DMS 273 (cell line): ENCODE measurements around the gene ALG1.
"Not testable (repeated sequence)": the region's sequence is repeated elsewhere in the genome, so short reads cannot be mapped to it uniquely, and the experiment has no call there.

Source experiments
- DNase-seq: peaks from one replicate; lab custom pipeline; 2025; ENCODE audit not compliant: unreplicated experiment; lab: John Stamatoyannopoulos, UW

Gene ALG1

GRCh38 chr16:5072334-5073278, 963 bp downstream of the ALG1 start:
- DNase-seq = no peak

- DNase-seq = no peak
Observed at GRCh38 chr16:5073279-5073629, 1.6 kb downstream of the ALG1 start.

- not testable (repeated sequence) for DNase-seq
Observed at GRCh38 chr16:5073771-5074170, 2.1 kb downstream of the ALG1 start.

- DNase-seq = no peak
Observed at GRCh38 chr16:5075637-5076036, 4.0 kb downstream of the ALG1 start.

GRCh38 chr16:5077304-5077703, 5.7 kb downstream of the ALG1 start:
- DNase-seq = no peak

- DNase-seq = no peak
Observed at GRCh38 chr16:5078626-5079025, 7.0 kb downstream of the ALG1 start.

GRCh38 chr16:5080461-5080860, 8.8 kb downstream of the ALG1 start:
- peak; percentile 61 for DNase-seq

GRCh38 chr16:5080996-5081395, 9.4 kb downstream of the ALG1 start:
- DNase-seq = not testable (repeated sequence)

- not testable (repeated sequence) for DNase-seq
Observed at GRCh38 chr16:5083646-5084045, 12.0 kb downstream of the ALG1 start.

GRCh38 chr16:5084099-5084731, 12.6 kb downstream of the ALG1 start:
- not testable (repeated sequence) for DNase-seq

GRCh38 chr16:5084802-5085201, 13.2 kb downstream of the ALG1 start:
- DNase-seq = peak; percentile 78

GRCh38 chr16:5085716-5086115, 14.1 kb downstream of the ALG1 start:
- not testable (repeated sequence) for DNase-seq

GRCh38 chr16:5088086-5088790, 16.6 kb downstream of the ALG1 start:
- not testable (repeated sequence) for DNase-seq

- not testable (repeated sequence) for DNase-seq
Observed at GRCh38 chr16:5088936-5089335, 17.3 kb downstream of the ALG1 start.

- DNase-seq = not testable (repeated sequence)
Observed at GRCh38 chr16:5089911-5090555, 18.4 kb downstream of the ALG1 start.

- not testable (repeated sequence) for DNase-seq
Observed at GRCh38 chr16:5090592-5090991, 18.9 kb downstream of the ALG1 start.

- DNase-seq = not testable (repeated sequence)
Observed at GRCh38 chr16:5093081-5093480, 21.4 kb downstream of the ALG1 start.

GRCh38 chr16:5093746-5094145, 22.1 kb downstream of the ALG1 start:
- not testable (repeated sequence) for DNase-seq

- DNase-seq = not testable (repeated sequence)
Observed at GRCh38 chr16:5095145-5095830, 23.6 kb downstream of the ALG1 start.

GRCh38 chr16:5096437-5097060, 24.9 kb downstream of the ALG1 start:
- DNase-seq = not testable (repeated sequence)
